Breast epithelium (tissue), 3 donors: Measurements from ENCODE around the gene POP4.

Experiments
- CTCF ChIP-seq, 3 donors: fragments of 450-650 bp; IDR thresholded peaks; one replicate each; pipeline ENCODE4 v1.5.1; 2016 to 2017; ENCODE audit warnings: antibody characterized with exemption in 3 of 3, mild to moderate bottlenecking in 3 of 3, moderate library complexity in 3 of 3
- POLR2A ChIP-seq: fragments of 450-650 bp; IDR thresholded peaks from one replicate; pipeline ENCODE4 v1.6.1; 2016; ENCODE audit warnings: antibody characterized with exemption, mild to moderate bottlenecking, moderate library complexity

GRCh38 chr19:29640231-29640630 is 34.1 kb downstream of the POP4 start:
- TF ChIP-seq CTCF (IDR thresholded peaks at IDR 0.05) (no peak), POLR2A (no peak)
